MM.1S (cell line): ENCODE measurements around the gene C2orf74.

Source experiments
- DNase-seq: peaks from one replicate; pipeline ENCODE4 v3.0.0-alpha.2; 2015
- H2AFZ ChIP-seq: fragments of 300-600 bp; sonication (generic); 2 replicates; pipeline ENCODE4 v1.6.0; 2016; ENCODE audit warnings: antibody characterized with exemption, low read length
- H3F3A ChIP-seq: fragments of 300-600 bp; sonication (generic); 2 replicates; pipeline ENCODE4 v1.6.1; 2016; ENCODE audit warnings: mild to moderate bottlenecking, antibody characterized with exemption, low read length, moderate library complexity, mixed read lengths; ENCODE audit not compliant: insufficient read depth
- H3K27ac ChIP-seq: fragments of 300-600 bp; sonication (generic); 2 replicates; pipeline ENCODE4 v1.5.1; 2016; ENCODE audit warnings: mild to moderate bottlenecking, low read length
- H3K27me3 ChIP-seq: fragments of 300-600 bp; sonication (generic); replicated peaks from 2 replicates; pipeline ENCODE4 v1.6.0; 2016; ENCODE audit warnings: low read length; ENCODE audit not compliant: insufficient read depth
- H3K36me3 ChIP-seq: fragments of 300-600 bp; sonication (generic); replicated peaks from 2 replicates; pipeline ENCODE4 v1.6.1; 2016; ENCODE audit warnings: mild to moderate bottlenecking, low read length, mixed read lengths; ENCODE audit not compliant: insufficient read depth
- H3K4me1 ChIP-seq: fragments of 300-600 bp; sonication (generic); 2 replicates; pipeline ENCODE4 v1.6.1; 2016; ENCODE audit warnings: low read length, mixed read lengths
- H3K4me2 ChIP-seq: fragments of 300-600 bp; sonication (generic); 2 replicates; pipeline ENCODE4 v1.6.0; 2016; ENCODE audit warnings: low read depth, low read length
- H3K4me3 ChIP-seq: fragments of 300-600 bp; sonication (generic); 2 replicates; pipeline ENCODE4 v1.5.1; 2016; ENCODE audit warnings: low read length, mixed read lengths
- H3K79me2 ChIP-seq: fragments of 300-600 bp; sonication (generic); 2 replicates; pipeline ENCODE4 v1.6.1; 2016; ENCODE audit warnings: mixed run types, low read length, mixed read lengths
- H3K9ac ChIP-seq: fragments of 300-600 bp; sonication (generic); 2 replicates; pipeline ENCODE4 v1.6.1; 2016; ENCODE audit warnings: low read length, mixed read lengths
- H3K9me2 ChIP-seq: fragments of 300-600 bp; sonication (generic); replicated peaks from 2 replicates; pipeline ENCODE4 v1.6.1; 2016; ENCODE audit warnings: mild to moderate bottlenecking, low read length, mixed read lengths; ENCODE audit not compliant: insufficient read depth
- H3K9me3 ChIP-seq: fragments of 300-600 bp; sonication (generic); replicated peaks from 2 replicates; pipeline ENCODE4 v1.6.1; 2016; ENCODE audit warnings: mild to moderate bottlenecking, low read length, mixed read lengths; ENCODE audit not compliant: insufficient read depth
- H4K20me1 ChIP-seq: fragments of 300-600 bp; sonication (generic); 2 replicates; pipeline ENCODE4 v1.6.1; 2016; ENCODE audit warnings: mild to moderate bottlenecking, low read length, moderate library complexity, mixed read lengths; ENCODE audit not compliant: insufficient read depth
- EZH2 ChIP-seq: fragments of 300-600 bp; sonication (generic); optimal IDR thresholded peaks from 2 replicates; pipeline ENCODE3; 2017; ENCODE audit warnings: low read depth, mild to moderate bottlenecking, antibody characterized with exemption, low read length, mixed read lengths
- EZH2phosphoT487 ChIP-seq: fragments of 300-600 bp; sonication (generic); IDR thresholded peaks from 2 replicates; pipeline ENCODE4 v1.6.1; 2018; ENCODE audit warnings: antibody characterized with exemption, low read length
- TF ChIP-seq, protein P1 (sequence below): fragments of 300-600 bp; sonication (generic); IDR thresholded peaks from 2 replicates; pipeline ENCODE4 v1.5.1; 2016; ENCODE audit warnings: antibody characterized with exemption, low read length, mixed read lengths

C2orf74 gene

GRCh38 chr2:61178603-61179545, 16.9 kb downstream of the C2orf74 start:
- no peaks in the 10 kb centered on the region for H3K9me3 ChIP-seq
- no peak overlapping the region for H3K27ac ChIP-seq
- H3K9me2 ChIP-seq: no peaks in the 10 kb centered on the region
- H4K20me1 ChIP-seq: no peaks in the 10 kb centered on the region
- no peak for TF ChIP-seq EZH2
- TF ChIP-seq, protein P1, sequence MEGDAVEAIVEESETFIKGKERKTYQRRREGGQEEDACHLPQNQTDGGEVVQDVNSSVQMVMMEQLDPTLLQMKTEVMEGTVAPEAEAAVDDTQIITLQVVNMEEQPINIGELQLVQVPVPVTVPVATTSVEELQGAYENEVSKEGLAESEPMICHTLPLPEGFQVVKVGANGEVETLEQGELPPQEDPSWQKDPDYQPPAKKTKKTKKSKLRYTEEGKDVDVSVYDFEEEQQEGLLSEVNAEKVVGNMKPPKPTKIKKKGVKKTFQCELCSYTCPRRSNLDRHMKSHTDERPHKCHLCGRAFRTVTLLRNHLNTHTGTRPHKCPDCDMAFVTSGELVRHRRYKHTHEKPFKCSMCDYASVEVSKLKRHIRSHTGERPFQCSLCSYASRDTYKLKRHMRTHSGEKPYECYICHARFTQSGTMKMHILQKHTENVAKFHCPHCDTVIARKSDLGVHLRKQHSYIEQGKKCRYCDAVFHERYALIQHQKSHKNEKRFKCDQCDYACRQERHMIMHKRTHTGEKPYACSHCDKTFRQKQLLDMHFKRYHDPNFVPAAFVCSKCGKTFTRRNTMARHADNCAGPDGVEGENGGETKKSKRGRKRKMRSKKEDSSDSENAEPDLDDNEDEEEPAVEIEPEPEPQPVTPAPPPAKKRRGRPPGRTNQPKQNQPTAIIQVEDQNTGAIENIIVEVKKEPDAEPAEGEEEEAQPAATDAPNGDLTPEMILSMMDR: no peak
- TF ChIP-seq EZH2phosphoT487: no peak
- no peak overlapping the region for H3K9ac ChIP-seq
- H3K27me3 ChIP-seq: no peaks in the 10 kb centered on the region
- peaks cover 14% of the 10 kb centered on the region for H3K4me1 ChIP-seq
- H3F3A ChIP-seq: no peaks in the 10 kb centered on the region
- H3K4me3 ChIP-seq: no peak overlapping the region
- H3K36me3 ChIP-seq: peaks cover 2% of the 10 kb centered on the region; the same call in 1 of the 2 replicates
- peaks cover 46% of the 10 kb centered on the region for H3K79me2 ChIP-seq
- H2AFZ ChIP-seq: no peak overlapping the region
- peak overlapping the region; percentile 66 for H3K4me2 ChIP-seq
- DNase-seq: peak; percentile 32

DNA sequence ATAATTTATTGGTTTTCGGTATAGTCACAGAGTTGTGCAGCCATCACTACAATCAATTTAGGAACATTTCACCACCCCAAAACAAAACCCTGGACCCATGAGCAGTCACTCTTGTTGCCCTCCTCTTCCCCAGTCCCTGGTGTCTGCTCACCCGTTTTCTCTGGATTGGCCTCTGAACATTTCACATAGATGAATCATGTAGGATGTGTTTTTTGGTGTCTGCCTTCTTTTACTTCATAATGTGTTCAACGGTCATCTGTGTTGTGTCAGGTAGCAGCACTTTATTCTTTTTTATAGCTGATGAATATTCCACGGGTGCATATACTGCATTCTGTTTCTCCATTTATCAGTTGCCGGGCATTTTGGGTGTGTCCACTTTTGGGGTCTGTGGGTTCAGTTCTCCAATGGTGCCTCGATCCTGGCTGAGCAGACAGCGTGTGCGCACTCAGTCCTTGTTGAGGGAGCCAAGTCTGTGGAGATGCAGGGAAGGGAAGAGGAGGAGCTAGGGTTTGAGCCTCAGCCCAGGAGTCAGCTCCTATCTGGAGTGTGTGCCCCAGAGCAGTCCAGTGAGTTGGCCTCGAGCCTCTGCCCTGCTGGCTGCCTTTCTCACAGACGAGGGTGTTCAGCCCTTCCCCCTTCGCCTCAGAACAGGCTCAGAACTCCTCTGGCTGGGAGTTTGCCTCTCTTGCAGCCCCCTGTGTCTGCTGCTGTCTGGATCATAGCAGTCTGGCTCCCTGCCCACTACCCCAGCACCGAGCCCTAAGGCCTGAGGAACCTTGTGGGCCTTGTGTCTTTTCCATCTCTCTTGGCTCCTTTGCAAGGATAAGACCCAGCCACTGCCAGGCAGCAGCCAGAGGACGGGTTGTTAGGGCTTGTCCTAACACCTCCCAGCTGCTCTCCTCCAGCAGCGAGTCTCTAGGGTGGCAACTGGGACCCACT, 18.0 kb downstream of the C2orf74 start:
- H3K9ac ChIP-seq: no peak overlapping the region
- peaks cover 7% of the 10 kb centered on the region; the same call in 1 of the 2 replicates for H3K36me3 ChIP-seq

DNA sequence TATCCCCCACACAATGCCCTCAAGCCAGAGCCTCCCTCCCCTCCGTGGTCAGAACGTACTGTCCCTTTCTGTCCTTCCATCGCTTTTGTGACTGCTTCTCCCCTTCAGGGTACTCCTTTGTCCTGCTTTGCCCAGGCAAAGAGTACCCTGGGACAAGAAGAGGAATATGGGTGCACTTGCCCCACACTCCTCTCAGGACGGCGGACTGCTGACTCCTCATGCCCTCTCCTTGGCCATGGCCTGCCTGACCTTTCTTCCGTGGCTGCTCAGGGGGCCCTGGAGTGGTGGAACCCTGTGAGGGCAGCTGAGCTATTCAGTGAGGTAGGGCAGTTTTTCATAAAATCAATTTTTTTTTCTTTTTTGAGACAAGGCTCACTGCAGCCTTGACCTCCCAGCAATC, 18.7 kb downstream of the C2orf74 start:
- Histone ChIP-seq H3F3A (no peaks in the 10 kb centered on the region), H3K9ac (no peak overlapping the region), H3K4me1 (peaks cover 14% of the 10 kb centered on the region), H3K9me3 (no peaks in the 10 kb centered on the region), H3K36me3 (peaks cover 13% of the 10 kb centered on the region; the same call in 1 of the 2 replicates), H3K27me3 (no peaks in the 10 kb centered on the region), H3K4me3 (no peak overlapping the region), H3K27ac (no peak overlapping the region), H4K20me1 (no peaks in the 10 kb centered on the region), H3K4me2 (no peak overlapping the region), H3K79me2 (peaks cover 49% of the 10 kb centered on the region), H3K9me2 (no peaks in the 10 kb centered on the region), H2AFZ (no peak overlapping the region)
- no peak for TF ChIP-seq EZH2phosphoT487
- TF ChIP-seq, protein P1: no peak
- no peak for DNase-seq

More for the DNA sequence above, 18.0 kb downstream of the C2orf74 start:
- H3F3A ChIP-seq: no peaks in the 10 kb centered on the region
- H3K9me3 ChIP-seq: no peaks in the 10 kb centered on the region
- H2AFZ ChIP-seq: no peak overlapping the region
- no peak overlapping the region for H3K4me2 ChIP-seq
- no peak for DNase-seq
- peaks cover 49% of the 10 kb centered on the region for H3K79me2 ChIP-seq
- peaks cover 14% of the 10 kb centered on the region for H3K4me1 ChIP-seq
- no peaks in the 10 kb centered on the region for H3K9me2 ChIP-seq
- no peak for TF ChIP-seq EZH2
- TF ChIP-seq, protein P1: no peak
- TF ChIP-seq EZH2phosphoT487: no peak
- H4K20me1 ChIP-seq: no peaks in the 10 kb centered on the region
- H3K4me3 ChIP-seq: no peak overlapping the region
- H3K27ac ChIP-seq: no peak overlapping the region
- no peaks in the 10 kb centered on the region for H3K27me3 ChIP-seq
